ENCODE data around the gene ACRBP.

The ACRBP gene

DNA sequence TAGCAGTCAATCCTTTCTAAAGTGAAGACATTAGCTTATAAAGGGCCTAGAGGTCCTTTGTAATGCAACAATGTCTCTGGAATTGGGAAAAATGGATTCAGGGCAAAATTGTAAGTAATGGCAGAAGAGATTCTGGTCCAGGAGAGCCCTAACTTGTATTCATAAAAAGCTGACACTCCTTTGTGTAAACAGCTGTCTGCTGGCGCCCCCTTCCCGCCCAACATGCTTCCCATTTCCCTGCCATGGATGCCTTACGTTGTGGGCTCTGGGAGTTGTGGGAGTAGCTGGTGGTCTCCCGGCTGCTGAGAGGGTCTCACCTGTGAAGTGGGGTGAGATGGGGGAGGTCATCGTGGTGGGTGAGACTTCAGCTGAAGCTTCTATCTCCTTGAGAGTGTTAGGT, 2.3 kb downstream of the ACRBP start:
- no peaks in the 10 kb centered on the region for H3K79me2 ChIP-seq (ENCODE audit: insufficient read depth, low read length)
- DNase-seq (no peak), ATAC-seq (ENCODE audit: insufficient read depth, low read depth) (peak; percentile 42; the same call in 2 of the 3 replicates)
- no peak overlapping the region for H3K27ac ChIP-seq (ENCODE audit: low read length)
- no peak overlapping the region for H2AFZ ChIP-seq (ENCODE audit: low read depth, low read length)
- no peaks in the 10 kb centered on the region; the same call in 1 of the 2 replicates for H3K4me1 ChIP-seq (ENCODE audit: insufficient read depth, low read length)
- H4K20me1 ChIP-seq (ENCODE audit: insufficient read depth, low read length) = no peaks in the 10 kb centered on the region
- H3K27me3 ChIP-seq (ENCODE audit: insufficient read depth, low read length, poor library complexity) = no peaks in the 10 kb centered on the region
- TF ChIP-seq, protein P1, sequence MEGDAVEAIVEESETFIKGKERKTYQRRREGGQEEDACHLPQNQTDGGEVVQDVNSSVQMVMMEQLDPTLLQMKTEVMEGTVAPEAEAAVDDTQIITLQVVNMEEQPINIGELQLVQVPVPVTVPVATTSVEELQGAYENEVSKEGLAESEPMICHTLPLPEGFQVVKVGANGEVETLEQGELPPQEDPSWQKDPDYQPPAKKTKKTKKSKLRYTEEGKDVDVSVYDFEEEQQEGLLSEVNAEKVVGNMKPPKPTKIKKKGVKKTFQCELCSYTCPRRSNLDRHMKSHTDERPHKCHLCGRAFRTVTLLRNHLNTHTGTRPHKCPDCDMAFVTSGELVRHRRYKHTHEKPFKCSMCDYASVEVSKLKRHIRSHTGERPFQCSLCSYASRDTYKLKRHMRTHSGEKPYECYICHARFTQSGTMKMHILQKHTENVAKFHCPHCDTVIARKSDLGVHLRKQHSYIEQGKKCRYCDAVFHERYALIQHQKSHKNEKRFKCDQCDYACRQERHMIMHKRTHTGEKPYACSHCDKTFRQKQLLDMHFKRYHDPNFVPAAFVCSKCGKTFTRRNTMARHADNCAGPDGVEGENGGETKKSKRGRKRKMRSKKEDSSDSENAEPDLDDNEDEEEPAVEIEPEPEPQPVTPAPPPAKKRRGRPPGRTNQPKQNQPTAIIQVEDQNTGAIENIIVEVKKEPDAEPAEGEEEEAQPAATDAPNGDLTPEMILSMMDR (IDR thresholded peaks at IDR 0.05; ENCODE audit: borderline replicate concordance, extremely low read depth, low read length, poor library complexity, severe bottlenecking) = peak; percentile 57
- TF ChIP-seq EZH2 (IDR thresholded peaks at IDR 0.05; ENCODE audit: borderline replicate concordance, low read depth, low read length, severe bottlenecking) = no peak
- no peak overlapping the region for H3K4me3 ChIP-seq (ENCODE audit: low read depth in 1 of 2, low read length in 2 of 2)
- no peaks in the 10 kb centered on the region for H3K9me3 ChIP-seq (ENCODE audit: insufficient read depth, low read length, severe bottlenecking)
- no peak overlapping the region for H3K4me2 ChIP-seq (ENCODE audit: insufficient read depth, low read length)
- H3K36me3 ChIP-seq (ENCODE audit: insufficient read depth, low read length) = peaks cover 9% of the 10 kb centered on the region
- no peak overlapping the region for H3K9ac ChIP-seq (ENCODE audit: low read depth, low read length)

DNA sequence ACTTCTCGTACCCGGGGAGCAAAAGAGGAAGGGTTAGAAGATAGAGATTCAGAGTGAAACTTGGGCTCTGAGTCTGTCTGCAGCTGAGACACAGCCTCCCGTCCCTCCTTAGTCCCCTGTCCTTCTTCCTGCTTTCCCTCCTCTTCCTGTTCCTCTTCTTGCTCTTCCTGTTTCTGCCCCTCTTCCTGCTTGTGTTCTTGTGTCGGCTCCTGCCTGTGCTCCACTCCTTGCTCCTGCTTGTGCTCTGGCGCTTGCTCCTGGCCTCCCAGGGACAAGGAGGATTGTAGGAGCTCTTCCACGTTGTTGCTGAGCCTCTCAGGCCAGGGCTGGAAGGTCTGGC, 3.0 kb downstream of the ACRBP start:
- Histone ChIP-seq H3K79me2 (ENCODE audit: insufficient read depth, low read length) (no peaks in the 10 kb centered on the region), H3K27me3 (ENCODE audit: insufficient read depth, low read length, poor library complexity) (no peaks in the 10 kb centered on the region), H3K27ac (ENCODE audit: low read length) (no peak overlapping the region), H3K4me1 (ENCODE audit: insufficient read depth, low read length) (no peaks in the 10 kb centered on the region; the same call in 1 of the 2 replicates), H3K9me3 (ENCODE audit: insufficient read depth, low read length, severe bottlenecking) (no peaks in the 10 kb centered on the region), H2AFZ (ENCODE audit: low read depth, low read length) (0 out of 2 replicates have a peak overlapping the region, but pooled peaks have one; percentile 24), H3K36me3 (ENCODE audit: insufficient read depth, low read length) (peaks cover 8% of the 10 kb centered on the region), H3K9ac (ENCODE audit: low read depth, low read length) (no peak overlapping the region), H3K4me3 (ENCODE audit: low read depth in 1 of 2, low read length in 2 of 2) (no peak overlapping the region), H3K4me2 (ENCODE audit: insufficient read depth, low read length) (no peak overlapping the region), H4K20me1 (ENCODE audit: insufficient read depth, low read length) (no peaks in the 10 kb centered on the region)
- ATAC-seq (ENCODE audit: insufficient read depth, low read depth) (no peak), DNase-seq (no peak)
- TF ChIP-seq, protein P1 (IDR thresholded peaks at IDR 0.05; ENCODE audit: borderline replicate concordance, extremely low read depth, low read length, poor library complexity, severe bottlenecking) = no peak
- TF ChIP-seq EZH2 (IDR thresholded peaks at IDR 0.05; ENCODE audit: borderline replicate concordance, low read depth, low read length, severe bottlenecking) = no peak

DNA sequence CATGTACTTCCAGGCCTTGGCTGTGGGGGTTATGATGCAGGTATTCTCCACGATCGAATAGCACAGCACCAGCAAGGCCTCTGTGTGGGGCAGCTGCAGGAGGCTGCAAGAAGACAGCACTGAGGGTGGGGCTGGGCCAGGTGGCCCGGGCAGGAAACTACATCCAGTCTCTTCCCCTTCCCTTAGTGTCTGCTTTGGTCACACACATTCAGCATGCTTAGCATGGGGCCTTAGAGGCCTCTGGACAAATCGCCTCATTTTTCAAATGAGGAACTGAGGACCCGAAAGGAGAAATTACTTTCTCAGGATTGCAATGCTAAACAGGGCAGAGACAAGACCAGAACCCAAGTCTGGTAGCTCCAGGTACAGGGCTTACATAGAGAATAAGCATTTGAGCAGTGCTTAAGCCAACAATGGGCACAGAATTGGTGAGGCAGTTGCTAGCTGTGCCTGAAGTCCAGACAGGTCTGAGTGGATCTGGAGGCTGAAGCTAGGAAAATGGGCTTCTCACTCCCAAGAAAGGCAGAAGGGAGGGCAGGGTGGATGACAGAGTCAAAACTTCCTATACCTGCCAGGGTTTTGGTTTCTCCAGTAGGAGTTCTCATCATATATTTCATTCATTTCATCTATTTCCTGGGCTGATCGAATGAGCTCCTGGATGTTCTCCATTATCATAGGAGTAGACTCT, 3.5 kb downstream of the ACRBP start:
- Histone ChIP-seq H3K27me3 (ENCODE audit: insufficient read depth, low read length, poor library complexity) (no peaks in the 10 kb centered on the region), H4K20me1 (ENCODE audit: insufficient read depth, low read length) (no peaks in the 10 kb centered on the region), H3K4me2 (ENCODE audit: insufficient read depth, low read length) (no peak overlapping the region), H3K27ac (ENCODE audit: low read length) (no peak overlapping the region), H3K4me1 (ENCODE audit: insufficient read depth, low read length) (no peaks in the 10 kb centered on the region; the same call in 1 of the 2 replicates), H3K4me3 (ENCODE audit: low read depth in 1 of 2, low read length in 2 of 2) (no peak overlapping the region), H3K9me3 (ENCODE audit: insufficient read depth, low read length, severe bottlenecking) (no peaks in the 10 kb centered on the region), H2AFZ (ENCODE audit: low read depth, low read length) (0 out of 2 replicates have a peak overlapping the region, but pooled peaks have one; percentile 24), H3K36me3 (ENCODE audit: insufficient read depth, low read length) (peaks cover 8% of the 10 kb centered on the region), H3K79me2 (ENCODE audit: insufficient read depth, low read length) (no peaks in the 10 kb centered on the region), H3K9ac (ENCODE audit: low read depth, low read length) (no peak overlapping the region)
- no peak for ATAC-seq (ENCODE audit: insufficient read depth, low read depth)
- no peak for TF ChIP-seq EZH2 (IDR thresholded peaks at IDR 0.05; ENCODE audit: borderline replicate concordance, low read depth, low read length, severe bottlenecking)
- TF ChIP-seq, protein P1 (IDR thresholded peaks at IDR 0.05; ENCODE audit: borderline replicate concordance, extremely low read depth, low read length, poor library complexity, severe bottlenecking) = no peak
- no peak for DNase-seq

Data from DND-41 (cell line).